Activated effector memory CD4-positive, alpha-beta T cell treated with Interleukin-2 at 50 U/mL for 16 hours (primary cell): Measurements from ENCODE around the gene IL20RA.
A peak's percentile ranks its signal among the peaks of the same experiment; 100 is the strongest.

ENCODE experiments used
- DNase-seq: peaks from one replicate; pipeline ENCODE4 v3.0.0-alpha.2; 2020

IL20RA gene

GRCh38 chr6:137045222-137045789 is 541 bp upstream of the IL20RA start:
- DNase-seq: no peak

- DNase-seq: no peak
Measured at GRCh38 chr6:137043710-137044365, 927 bp downstream of the IL20RA start.

- DNase-seq: no peak
Measured at GRCh38 chr6:137040393-137040792, 4.4 kb downstream of the IL20RA start.

- no peak for DNase-seq
Measured at GRCh38 chr6:137039010-137039409, 5.8 kb downstream of the IL20RA start.

- no peak for DNase-seq
Measured at GRCh38 chr6:137036566-137037300, 8.0 kb downstream of the IL20RA start.

GRCh38 chr6:137033828-137034227 is 10.9 kb downstream of the IL20RA start:
- DNase-seq: peak; percentile 36

GRCh38 chr6:137031122-137031521 is 13.6 kb downstream of the IL20RA start:
- no peak for DNase-seq

GRCh38 chr6:137028912-137029311 is 15.9 kb downstream of the IL20RA start:
- no peak for DNase-seq

- DNase-seq: no peak
Measured at GRCh38 chr6:137025786-137026730, 18.7 kb downstream of the IL20RA start.

- DNase-seq: no peak
Measured at GRCh38 chr6:137024237-137024990, 20.4 kb downstream of the IL20RA start.

GRCh38 chr6:137020776-137021175 is 24.0 kb downstream of the IL20RA start:
- DNase-seq: no peak

GRCh38 chr6:137019476-137020272 is 25.1 kb downstream of the IL20RA start:
- DNase-seq: no peak

GRCh38 chr6:137017081-137017480 is 27.7 kb downstream of the IL20RA start:
- DNase-seq: no peak

GRCh38 chr6:137016356-137016755 is 28.4 kb downstream of the IL20RA start:
- DNase-seq: no peak

GRCh38 chr6:137015943-137016342 is 28.8 kb downstream of the IL20RA start:
- no peak for DNase-seq

GRCh38 chr6:137013738-137014602 is 30.8 kb downstream of the IL20RA start:
- no peak for DNase-seq

GRCh38 chr6:137013031-137013430 is 31.7 kb downstream of the IL20RA start:
- DNase-seq: no peak

GRCh38 chr6:137011406-137011805 is 33.4 kb downstream of the IL20RA start:
- DNase-seq: no peak

GRCh38 chr6:137010128-137010718 is 34.5 kb downstream of the IL20RA start:
- no peak for DNase-seq

- DNase-seq: no peak
Measured at GRCh38 chr6:137008204-137008603, 36.6 kb downstream of the IL20RA start.
